ENCODE results near the gene DNAJA3. TPM values are rescaled to one million over a fixed set of nuclear protein-coding genes. Genes with fewer than 3 reads are reported as not detected.
A peak's percentile ranks its signal among the peaks of the same experiment; 100 is the strongest.

DNAJA3 gene
- total RNA-seq (2021) (58.9 and 66.5 TPM in 2 replicates), Bru-seq, nascent RNA (percentile 80 among the genes with signal in this experiment), BruChase-seq, experiment 1, labeled RNA remaining after a 2-hour chase (percentile 74 among the genes with signal in this experiment), BruChase-seq, experiment 2, labeled RNA remaining after a 6-hour chase (percentile 88 among the genes with signal in this experiment)
- long read RNA-seq, transcript DNAJA3-202 (11 exons, 2,591 nt): major isoform, 77 of 140 reads
- long read RNA-seq, transcript DNAJA3-201 (12 exons, 2,763 nt): minor isoform, 40 of 140 reads
- long read RNA-seq, partial matches to known transcripts: 5 of 140 reads
- long read RNA-seq, other reads (novel, unspliced or antisense): 18 of 140 reads

DNA sequence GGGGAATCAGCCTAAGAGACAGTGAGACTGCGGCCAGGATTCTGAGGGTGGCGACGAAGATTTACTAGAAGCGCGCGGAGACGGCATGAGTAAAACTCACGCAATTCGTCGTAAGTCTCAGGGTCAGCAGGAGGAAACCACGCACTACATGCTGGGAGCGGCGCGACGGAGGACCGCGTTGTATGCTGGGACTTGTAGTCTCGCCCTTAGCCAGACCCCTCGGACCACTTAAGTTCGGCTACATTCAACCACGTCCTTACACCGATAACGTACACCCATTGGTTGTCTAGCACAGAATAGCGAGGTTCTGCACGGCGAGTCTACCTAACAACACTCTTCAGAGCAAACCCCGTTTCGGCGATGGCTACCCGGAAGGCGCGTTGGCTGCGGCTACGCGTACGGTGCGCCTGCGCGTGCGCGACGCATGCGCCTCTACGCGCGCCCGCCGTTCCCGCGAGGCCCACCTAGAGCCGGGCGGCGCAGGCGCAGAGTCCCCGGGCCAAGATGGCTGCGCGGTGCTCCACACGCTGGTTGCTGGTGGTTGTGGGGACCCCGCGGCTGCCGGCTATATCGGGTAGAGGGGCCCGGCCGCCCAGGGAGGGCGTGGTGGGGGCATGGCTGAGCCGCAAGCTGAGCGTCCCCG, at the start of gene DNAJA3:
DNAJA3 (plus strand) TSS at position 491 of the 643 bp plus-strand sequence; CDS start at position 505, 14 bp downstream.
- ChIA-PET POLR2A (ENCODE audit: unreplicated experiment) (no interaction called here), CTCF (no interaction called here)
- intact Hi-C loops (cut with micrococcal nuclease; ENCODE audit: unreplicated experiment): no loop called here
- peak within 1 kb of the TSS; percentile 80 for H3K4me3 ChIP-seq
- peak within 1 kb of the TSS; percentile 95 for H3K27ac ChIP-seq
- peak within 1 kb of the TSS; percentile 84 for H2AFZ ChIP-seq
- H3K9me2 ChIP-seq (ENCODE audit: insufficient read depth): no peaks in the 10 kb centered on the region
- H3K27me3 ChIP-seq (ENCODE audit: insufficient read depth, low read depth): no peaks in the 10 kb centered on the region
- no TSS peak for BruUV-seq (replicated peaks)
- H3F3A ChIP-seq (ENCODE audit: insufficient read depth, low read depth): peaks cover 17% of the 10 kb centered on the region; the same call in 1 of the 2 replicates
- H4K20me1 ChIP-seq (ENCODE audit: insufficient read depth): peaks cover 16% of the 10 kb centered on the region; the same call in 1 of the 2 replicates
- peaks cover 12% of the 10 kb centered on the region for H3K4me1 ChIP-seq (replicated peaks; ENCODE audit: insufficient read depth)
- no peak for TF ChIP-seq EZH2 (IDR thresholded peaks at IDR 0.05; ENCODE audit: low read depth)
- TF ChIP-seq, protein P1, sequence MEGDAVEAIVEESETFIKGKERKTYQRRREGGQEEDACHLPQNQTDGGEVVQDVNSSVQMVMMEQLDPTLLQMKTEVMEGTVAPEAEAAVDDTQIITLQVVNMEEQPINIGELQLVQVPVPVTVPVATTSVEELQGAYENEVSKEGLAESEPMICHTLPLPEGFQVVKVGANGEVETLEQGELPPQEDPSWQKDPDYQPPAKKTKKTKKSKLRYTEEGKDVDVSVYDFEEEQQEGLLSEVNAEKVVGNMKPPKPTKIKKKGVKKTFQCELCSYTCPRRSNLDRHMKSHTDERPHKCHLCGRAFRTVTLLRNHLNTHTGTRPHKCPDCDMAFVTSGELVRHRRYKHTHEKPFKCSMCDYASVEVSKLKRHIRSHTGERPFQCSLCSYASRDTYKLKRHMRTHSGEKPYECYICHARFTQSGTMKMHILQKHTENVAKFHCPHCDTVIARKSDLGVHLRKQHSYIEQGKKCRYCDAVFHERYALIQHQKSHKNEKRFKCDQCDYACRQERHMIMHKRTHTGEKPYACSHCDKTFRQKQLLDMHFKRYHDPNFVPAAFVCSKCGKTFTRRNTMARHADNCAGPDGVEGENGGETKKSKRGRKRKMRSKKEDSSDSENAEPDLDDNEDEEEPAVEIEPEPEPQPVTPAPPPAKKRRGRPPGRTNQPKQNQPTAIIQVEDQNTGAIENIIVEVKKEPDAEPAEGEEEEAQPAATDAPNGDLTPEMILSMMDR (conservative IDR thresholded peaks at IDR 0.05): no peak
- peaks cover 5% of the 10 kb centered on the region; the same call in 1 of the 2 replicates for H3K36me3 ChIP-seq (ENCODE audit: low read depth)
- DNase-seq: peak; percentile 85 to 93
- peaks cover 53% of the 10 kb centered on the region for H3K79me2 ChIP-seq (ENCODE audit: low read depth)
- no peaks in the 10 kb centered on the region for H3K9me3 ChIP-seq (ENCODE audit: insufficient read depth, low read depth)
- H3K4me2 ChIP-seq: peak within 1 kb of the TSS; percentile 94

DNA sequence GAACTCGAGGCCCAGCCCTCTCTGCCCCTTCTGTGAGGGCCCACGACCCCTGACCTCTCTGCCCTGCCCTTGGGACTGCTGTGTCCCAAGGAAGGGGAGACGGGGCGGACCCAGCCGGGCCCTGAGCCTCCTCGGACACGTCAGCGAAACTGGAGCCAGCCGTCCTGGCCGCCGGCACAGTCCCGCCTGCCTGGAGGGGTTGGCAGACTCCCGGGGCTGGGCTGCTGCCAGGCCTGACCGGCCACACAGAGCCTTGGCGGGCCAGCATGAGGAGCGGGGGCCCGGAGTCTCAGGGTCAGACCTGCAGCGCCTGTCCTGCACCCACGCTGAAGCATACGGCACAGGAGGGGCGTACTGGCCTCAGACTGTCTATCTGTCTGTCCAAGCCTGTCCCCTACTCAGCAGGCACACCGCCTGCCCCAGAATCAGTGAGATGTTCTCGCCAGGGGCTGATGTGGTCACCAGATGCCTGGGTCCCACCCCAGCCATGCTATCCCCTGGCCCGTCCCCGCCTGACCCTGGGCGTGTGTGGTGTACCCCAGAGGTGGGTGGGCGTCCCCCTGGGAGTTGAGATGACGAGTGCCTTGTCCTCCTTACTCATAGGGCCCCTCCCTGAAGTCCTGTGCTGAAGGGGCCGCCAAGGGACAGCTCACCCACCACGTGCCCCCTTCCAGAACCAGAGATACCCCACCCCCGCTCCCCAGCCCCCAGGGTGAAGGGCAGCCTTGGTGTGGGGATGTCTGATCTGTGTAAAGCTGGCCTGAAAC, 49.4 kb upstream of the DNAJA3 start:
- H3F3A ChIP-seq (ENCODE audit: insufficient read depth, low read depth): peaks cover 31% of the 10 kb centered on the region
- H2AFZ ChIP-seq: no peak overlapping the region
- no peaks in the 10 kb centered on the region for H3K36me3 ChIP-seq (ENCODE audit: low read depth)
- H3K9me2 ChIP-seq (ENCODE audit: insufficient read depth): no peaks in the 10 kb centered on the region
- H3K79me2 ChIP-seq (ENCODE audit: low read depth): peaks cover 23% of the 10 kb centered on the region
- ChIA-PET CTCF (interaction anchor here (1.2 kb wide), 2 partner anchors 17 to 26 kb away, joined by 4 to 7 read pairs; no protein-coding TSS in a partner anchor), POLR2A (ENCODE audit: unreplicated experiment) (interaction anchor here (0.6 to 1.4 kb wide), 3 partner anchors 12 to 69 kb away, joined by 3 to 9 read pairs (median 6); no protein-coding TSS in a partner anchor)
- H3K27me3 ChIP-seq (ENCODE audit: insufficient read depth, low read depth): no peaks in the 10 kb centered on the region
- peaks cover 21% of the 10 kb centered on the region; the same call in 1 of the 2 replicates for H4K20me1 ChIP-seq (ENCODE audit: insufficient read depth)
- H3K4me1 ChIP-seq (replicated peaks; ENCODE audit: insufficient read depth): peaks cover 49% of the 10 kb centered on the region
- H3K4me3 ChIP-seq: no peak overlapping the region
- peak overlapping the region; percentile 74 for H3K27ac ChIP-seq
- peak in 1 of 2 experiments; percentile 93 for DNase-seq
- TF ChIP-seq, protein P1 (conservative IDR thresholded peaks at IDR 0.05): no peak
- no peak for TF ChIP-seq EZH2 (IDR thresholded peaks at IDR 0.05; ENCODE audit: low read depth)
- no peaks in the 10 kb centered on the region for H3K9me3 ChIP-seq (ENCODE audit: insufficient read depth, low read depth)
- intact Hi-C loops (cut with micrococcal nuclease; ENCODE audit: unreplicated experiment): loop anchor here (1.0 to 5.0 kb wide), 3 partner anchors 17 to 571 kb away; partner anchors contain the start of gene TFAP4
- BruUV-seq (replicated peaks): no TSS peak
- H3K4me2 ChIP-seq: peak overlapping the region; percentile 97
